Mesenchymal stem cell (in vitro differentiated cells and primary cell): ENCODE measurements around the gene SPRED3.

Source experiments
- DNase-seq: peaks from one replicate; pipeline ENCODE4 v3.0.0-alpha.2; 2013
- H2AFZ ChIP-seq: one replicate; pipeline ENCODE4 v1.6.1; 2013; ENCODE audit warnings: low read depth, mild to moderate bottlenecking, control low read depth, inconsistent platforms, low read length, moderate library complexity
- H2AK5ac ChIP-seq: 2 replicates; pipeline ENCODE4 v1.6.1; 2013; ENCODE audit warnings: low read length, moderate library complexity, mild to moderate bottlenecking, inconsistent platforms; ENCODE audit not compliant: severe bottlenecking
- H2BK120ac ChIP-seq: one replicate; pipeline ENCODE4 v1.6.1; 2013; ENCODE audit warnings: low read depth, mild to moderate bottlenecking, inconsistent platforms, low read length, moderate library complexity
- H2BK12ac ChIP-seq, 2 experiments: one replicate each; pipeline ENCODE4 v1.6.1; 2013; ENCODE audit warnings: inconsistent platforms in 2 of 2, low read length in 2 of 2, mild to moderate bottlenecking in 2 of 2, moderate library complexity in 2 of 2, control low read depth in 1 of 2
- H2BK15ac ChIP-seq: one replicate; pipeline ENCODE4 v1.6.1; 2013; ENCODE audit warnings: mild to moderate bottlenecking, low read depth, inconsistent platforms; ENCODE audit not compliant: poor library complexity, severe bottlenecking
- H2BK5ac ChIP-seq: 2 replicates; pipeline ENCODE4 v1.6.1; 2013; ENCODE audit warnings: low read depth, mild to moderate bottlenecking, low read length, control low read depth, inconsistent platforms; ENCODE audit not compliant: poor library complexity, severe bottlenecking
- H3K14ac ChIP-seq, 2 experiments: one replicate each; pipeline ENCODE4 v1.6.1; 2013; ENCODE audit warnings: inconsistent platforms in 2 of 2, low read length in 2 of 2, control low read depth in 1 of 2, mild to moderate bottlenecking in 1 of 2, moderate library complexity in 1 of 2
- H3K18ac ChIP-seq, 2 experiments: one replicate each; pipeline ENCODE4 v1.6.1; 2013; ENCODE audit warnings: inconsistent platforms in 2 of 2, low read length in 2 of 2, control low read depth in 1 of 2, low read depth in 1 of 2, mild to moderate bottlenecking in 1 of 2
- H3K23ac ChIP-seq, 2 experiments: one replicate each; pipeline ENCODE4 v1.6.1; 2013; ENCODE audit warnings: inconsistent platforms in 2 of 2, low read length in 2 of 2, mild to moderate bottlenecking in 2 of 2, moderate library complexity in 2 of 2, control low read depth in 1 of 2
- H3K27ac ChIP-seq: 2 replicates; pipeline ENCODE4 v1.5.1; 2013; ENCODE audit warnings: mild to moderate bottlenecking, moderate library complexity, low read length, control low read depth, inconsistent platforms; ENCODE audit not compliant: poor library complexity, severe bottlenecking
- H3K27me3 ChIP-seq, 2 experiments: 2 replicates each; pipeline versions ENCODE4 v1.6.1 to v1.7.0; 2013; ENCODE audit warnings: low read length in 2 of 2, mild to moderate bottlenecking in 2 of 2, moderate library complexity in 2 of 2, control low read depth in 1 of 2, inconsistent platforms in 1 of 2; ENCODE audit not compliant: control insufficient read depth in 1 of 2, insufficient read depth in 1 of 2
- H3K36me3 ChIP-seq, 2 experiments: 2 replicates each; pipeline versions ENCODE4 v1.6.1 to v1.7.0; 2013; ENCODE audit warnings: low read length in 2 of 2, control low read depth in 1 of 2, inconsistent platforms in 1 of 2, low read depth in 1 of 2, mild to moderate bottlenecking in 1 of 2; ENCODE audit not compliant: insufficient read depth in 2 of 2, control insufficient read depth in 1 of 2
- H3K4ac ChIP-seq, 2 experiments: one replicate each; pipeline ENCODE4 v1.6.1; 2013; ENCODE audit warnings: inconsistent platforms in 2 of 2, low read length in 2 of 2, mild to moderate bottlenecking in 2 of 2, moderate library complexity in 2 of 2, control low read depth in 1 of 2, low read depth in 1 of 2
- H3K4me1 ChIP-seq: 2 replicates; pipeline ENCODE4 v1.6.1; 2013; ENCODE audit warnings: low read depth, low read length, control low read depth; ENCODE audit not compliant: control insufficient read depth, insufficient read depth
- H3K4me2 ChIP-seq: 2 replicates; pipeline ENCODE4 v1.6.1; 2013; ENCODE audit warnings: low read length, mild to moderate bottlenecking, inconsistent platforms; ENCODE audit not compliant: poor library complexity, severe bottlenecking
- H3K4me3 ChIP-seq, 2 experiments: 2 replicates each; pipeline versions ENCODE4 v1.5.1 to v1.7.0; 2013; ENCODE audit warnings: low read length in 2 of 2, mild to moderate bottlenecking in 2 of 2, control low read depth in 1 of 2, low read depth in 1 of 2; ENCODE audit not compliant: insufficient read depth in 1 of 2
- H3K79me1 ChIP-seq: replicated peaks from 2 replicates; pipeline ENCODE4 v1.6.1; 2013; ENCODE audit warnings: mild to moderate bottlenecking, control low read depth, low read length, inconsistent platforms; ENCODE audit not compliant: poor library complexity, severe bottlenecking
- H3K9ac ChIP-seq: 2 replicates; pipeline ENCODE4 v1.7.0; 2013; ENCODE audit warnings: mild to moderate bottlenecking, low read length, moderate library complexity
- H3K9me3 ChIP-seq: 2 replicates; pipeline ENCODE4 v1.7.0; 2013; ENCODE audit warnings: mild to moderate bottlenecking, low read length; ENCODE audit not compliant: control insufficient read depth
- H4K8ac ChIP-seq: one replicate; pipeline ENCODE4 v1.6.1; 2013; ENCODE audit warnings: inconsistent platforms, mild to moderate bottlenecking, low read length, moderate library complexity
- H4K91ac ChIP-seq: one replicate; pipeline ENCODE4 v1.6.1; 2013; ENCODE audit warnings: mild to moderate bottlenecking, low read length, inconsistent platforms
- WGBS: methylation state at CpG from one replicate; pipeline ENCODE4 v1.1.7; 2013; ENCODE audit warnings: mixed read lengths; 5-methylcytosine and 5-hydroxymethylcytosine counted together

SPRED3 gene

GRCh38 chr19:38420935-38421334 lies 32.4 kb downstream of the SPRED3 start:
- H2AFZ ChIP-seq, result no peak overlapping the region
- 78% methylated on average over 9 of the region's 9 CpGs for WGBS

GRCh38 chr19:38421856-38422255 lies 33.4 kb downstream of the SPRED3 start:
- Histone ChIP-seq H3K27ac (no peak overlapping the region), H3K4me2 (no peak overlapping the region), H2AK5ac (no peak overlapping the region), H3K4ac (no peak overlapping the region), H4K91ac (no peak overlapping the region), H2BK15ac (no peak overlapping the region), H3K23ac (no peak overlapping the region), H3K27me3 (peaks cover 49 to 78% of the 10 kb centered on the region in 2 experiments), H3K4me3 (no peak overlapping the region), H3K14ac (no peak overlapping the region), H3K9me3 (no peaks in the 10 kb centered on the region), H3K36me3 (no peaks in the 10 kb centered on the region), H3K9ac (no peak overlapping the region), H3K4me1 (peaks cover 8% of the 10 kb centered on the region), H2BK12ac (no peak overlapping the region), H2AFZ (no peak overlapping the region), H2BK5ac (no peak overlapping the region), H4K8ac (peak overlapping the region; percentile 29), H3K79me1 (no peaks in the 10 kb centered on the region), H3K18ac (no peak overlapping the region), H2BK120ac (no peak overlapping the region)
- no peak for DNase-seq
- WGBS, result 89% methylated on average over 14 of the region's 14 CpGs

More at GRCh38 chr19:38420935-38421334, 32.4 kb downstream of the SPRED3 start:
- Histone ChIP-seq H3K36me3 (no peaks in the 10 kb centered on the region), H3K27me3 (peaks cover 50 to 80% of the 10 kb centered on the region in 2 experiments), H3K23ac (no peak overlapping the region), H2BK15ac (no peak overlapping the region), H2AK5ac (no peak overlapping the region), H2BK5ac (no peak overlapping the region), H2BK12ac (no peak overlapping the region), H3K79me1 (no peaks in the 10 kb centered on the region), H4K8ac (no peak overlapping the region), H3K4ac (no peak overlapping the region), H3K4me2 (no peak overlapping the region), H2BK120ac (no peak overlapping the region), H3K9me3 (no peaks in the 10 kb centered on the region), H3K4me1 (peaks cover 8% of the 10 kb centered on the region), H3K4me3 (no peak overlapping the region), H3K14ac (no peak overlapping the region), H3K9ac (no peak overlapping the region), H4K91ac (no peak overlapping the region), H3K18ac (no peak overlapping the region), H3K27ac (no peak overlapping the region)
- no peak for DNase-seq

- H4K91ac ChIP-seq, result no peak overlapping the region
- H3K4me1 ChIP-seq, result peaks cover 8% of the 10 kb centered on the region
- H3K4me2 ChIP-seq, result no peak overlapping the region
- H2BK15ac ChIP-seq, result no peak overlapping the region
- H2BK5ac ChIP-seq, result no peak overlapping the region
- H4K8ac ChIP-seq, result no peak overlapping the region
- H2AK5ac ChIP-seq, result no peak overlapping the region
- H3K14ac ChIP-seq, result no peak overlapping the region
- no peak for DNase-seq
- no peaks in the 10 kb centered on the region for H3K79me1 ChIP-seq
- no peak overlapping the region for H3K18ac ChIP-seq
- no peak overlapping the region for H3K27ac ChIP-seq
- H3K9me3 ChIP-seq, result no peaks in the 10 kb centered on the region
- H3K36me3 ChIP-seq, result no peaks in the 10 kb centered on the region
- no peak overlapping the region for H3K4me3 ChIP-seq
- 90% methylated on average over 6 of the region's 7 CpGs for WGBS
- no peak overlapping the region for H3K9ac ChIP-seq
- H2BK120ac ChIP-seq, result no peak overlapping the region
- no peak overlapping the region for H3K4ac ChIP-seq
- no peak overlapping the region for H3K23ac ChIP-seq
- peaks cover 43 to 77% of the 10 kb centered on the region in 2 experiments for H3K27me3 ChIP-seq
- H2AFZ ChIP-seq, result no peak overlapping the region
- H2BK12ac ChIP-seq, result no peak overlapping the region
Observed at GRCh38 chr19:38422438-38422837, 33.9 kb downstream of the SPRED3 start.

GRCh38 chr19:38424272-38424671 lies 35.8 kb downstream of the SPRED3 start:
- H3K9ac ChIP-seq, result no peak overlapping the region
- H3K14ac ChIP-seq, result no peak overlapping the region
- H2AK5ac ChIP-seq, result no peak overlapping the region
- H3K23ac ChIP-seq, result no peak overlapping the region
- H3K79me1 ChIP-seq, result no peaks in the 10 kb centered on the region
- H3K9me3 ChIP-seq, result no peaks in the 10 kb centered on the region
- no peak overlapping the region for H2AFZ ChIP-seq
- no peaks in the 10 kb centered on the region for H3K4me1 ChIP-seq
- no peak overlapping the region for H3K18ac ChIP-seq
- H3K27ac ChIP-seq, result no peak overlapping the region
- no peak overlapping the region for H2BK5ac ChIP-seq
- peaks cover 29 to 68% of the 10 kb centered on the region in 2 experiments for H3K27me3 ChIP-seq
- H3K36me3 ChIP-seq, result no peaks in the 10 kb centered on the region
- DNase-seq, result no peak
- H4K91ac ChIP-seq, result no peak overlapping the region
- no peak overlapping the region for H2BK15ac ChIP-seq
- H3K4ac ChIP-seq, result no peak overlapping the region
- H2BK12ac ChIP-seq, result no peak overlapping the region
- H3K4me3 ChIP-seq, result no peak overlapping the region
- 82% methylated on average over 5 of the region's 5 CpGs for WGBS
- no peak overlapping the region for H3K4me2 ChIP-seq
- no peak overlapping the region for H2BK120ac ChIP-seq
- no peak overlapping the region for H4K8ac ChIP-seq
